SK-N-SH treated with all-trans-retinoic acid at 6 μM for 48 hours (cell line): ENCODE results near the gene GTF2F1.

Experiments
- ATAC-seq: fragments of 200-7000 bp; cut with Tn5 transposase; 3 replicates; pipeline ENCODE4 v1.9.1; 2020; ENCODE audit warnings: mild to moderate bottlenecking, moderate library complexity
- ARNTL ChIP-seq: fragments of 450-650 bp; formaldehyde crosslinking; IDR thresholded peaks from 2 replicates; pipeline ENCODE4 v1.5.0; 2020; ENCODE audit warnings: low read depth, mild to moderate bottlenecking, moderate library complexity, borderline replicate concordance
- BACH2 ChIP-seq: fragments of 250-450 bp; sonication (Bioruptor Pico); IDR thresholded peaks from 2 replicates; pipeline ENCODE4 v1.9.0; 2021; ENCODE audit warnings: mild to moderate bottlenecking, borderline replicate concordance
- CREB5 ChIP-seq: fragments of 250-450 bp; sonication (Bioruptor Pico); IDR thresholded peaks from 2 replicates; pipeline ENCODE4 v1.5.1; 2020; ENCODE audit warnings: low read depth, mild to moderate bottlenecking, moderate library complexity
- CSDC2 ChIP-seq: fragments of 250-450 bp; sonication (Bioruptor Pico); IDR thresholded peaks from 2 replicates; pipeline ENCODE4 v1.5.0; 2020; ENCODE audit warnings: mild to moderate bottlenecking, moderate library complexity
- CSRNP3 ChIP-seq: fragments of 250-450 bp; sonication (Bioruptor Pico); IDR thresholded peaks from 2 replicates; pipeline ENCODE4 v1.5.1; 2021; ENCODE audit warnings: mild to moderate bottlenecking, moderate library complexity
- ESRRG ChIP-seq: fragments of 250-450 bp; sonication (Bioruptor Pico); IDR thresholded peaks from 2 replicates; pipeline ENCODE4 v1.6.1; 2021; ENCODE audit warnings: mild to moderate bottlenecking
- GLIS3 ChIP-seq: fragments of 250-450 bp; sonication (Bioruptor Pico); IDR thresholded peaks from 2 replicates; pipeline ENCODE4 v1.5.0; 2020; ENCODE audit warnings: mild to moderate bottlenecking, moderate library complexity
- OSR1 ChIP-seq: fragments of 250-450 bp; sonication (Bioruptor Pico); IDR thresholded peaks from 2 replicates; pipeline ENCODE4 v1.8.0; 2022; ENCODE audit warnings: moderate library complexity, mild to moderate bottlenecking, inconsistent platforms
- PATZ1 ChIP-seq: fragments of 250-450 bp; sonication (Bioruptor Pico); IDR thresholded peaks from 2 replicates; pipeline ENCODE4 v1.8.0; 2020; ENCODE audit warnings: mild to moderate bottlenecking, moderate library complexity, borderline replicate concordance
- POU6F1 ChIP-seq: fragments of 250-450 bp; sonication (Bioruptor Pico); IDR thresholded peaks from 2 replicates; pipeline ENCODE4 v1.8.0; 2021; ENCODE audit warnings: low read depth, mild to moderate bottlenecking, moderate library complexity, borderline replicate concordance
- PPARA ChIP-seq: fragments of 250-450 bp; sonication (Bioruptor Pico); IDR thresholded peaks from 2 replicates; pipeline ENCODE4 v1.5.0; 2020; ENCODE audit warnings: mild to moderate bottlenecking, borderline replicate concordance
- RARB ChIP-seq: fragments of 250-450 bp; sonication (Bioruptor Pico); IDR thresholded peaks from 2 replicates; pipeline ENCODE4 v1.8.0; 2021; ENCODE audit warnings: mild to moderate bottlenecking, moderate library complexity
- SNAI2 ChIP-seq: fragments of 250-450 bp; sonication (Bioruptor Pico); IDR thresholded peaks from 2 replicates; pipeline ENCODE4 v1.5.0; 2020; ENCODE audit warnings: mild to moderate bottlenecking, moderate library complexity
- TCF4 ChIP-seq: fragments of 250-450 bp; sonication (Bioruptor Pico); IDR thresholded peaks from 2 replicates; pipeline ENCODE4 v1.8.0; 2021; ENCODE audit warnings: mild to moderate bottlenecking, moderate library complexity, borderline replicate concordance
- TSHZ2 ChIP-seq: fragments of 250-450 bp; sonication (Bioruptor Pico); IDR thresholded peaks from 2 replicates; pipeline ENCODE4 v1.5.0; 2020; ENCODE audit warnings: mild to moderate bottlenecking, moderate library complexity
- ZC3H10 ChIP-seq: fragments of 250-450 bp; sonication (Bioruptor Pico); IDR thresholded peaks from 2 replicates; pipeline ENCODE4 v1.5.1; 2021; ENCODE audit warnings: mild to moderate bottlenecking, moderate library complexity
- ZFP3 ChIP-seq: fragments of 250-450 bp; sonication (Bioruptor Pico); IDR thresholded peaks from 2 replicates; pipeline ENCODE4 v1.5.0; 2020; ENCODE audit warnings: mild to moderate bottlenecking, moderate library complexity
- ZFP30 ChIP-seq: fragments of 450-650 bp; formaldehyde crosslinking; IDR thresholded peaks from 2 replicates; pipeline ENCODE4 v1.5.0; 2022; ENCODE audit warnings: mild to moderate bottlenecking, moderate library complexity
- ZNF565 ChIP-seq: fragments of 450-650 bp; formaldehyde crosslinking; conservative IDR thresholded peaks from 2 replicates; pipeline ENCODE4 v1.5.0; 2020; ENCODE audit warnings: low read depth, mild to moderate bottlenecking, moderate library complexity
- ZNF70 ChIP-seq: fragments of 450-650 bp; formaldehyde crosslinking; IDR thresholded peaks from 2 replicates; pipeline ENCODE4 v1.5.0; 2020; ENCODE audit warnings: mild to moderate bottlenecking, moderate library complexity
- ZNF8 ChIP-seq: fragments of 450-650 bp; formaldehyde crosslinking; IDR thresholded peaks from 2 replicates; pipeline ENCODE4 v1.5.0; 2020; ENCODE audit warnings: mild to moderate bottlenecking, moderate library complexity

The GTF2F1 gene

GRCh38 chr19:6375411-6376010, 17.5 kb downstream of the GTF2F1 start, which contains the start of gene PSPN:
Gene PSPN (minus strand): TSS chr19:6375933. CDS start chr19:6375849, 84 bp downstream.
- TF ChIP-seq ZNF8 (CRISPR knock-in tag): no peak
- no peak for TF ChIP-seq OSR1 (CRISPR knock-in tag)
- TF ChIP-seq ZNF565 (CRISPR knock-in tag): no peak
- no peak for TF ChIP-seq ARNTL (CRISPR knock-in tag)
- no peak for TF ChIP-seq ZFP3
- no peak for ATAC-seq

GRCh38 chr19:6374711-6375410, 18.1 kb downstream of the GTF2F1 start:
- no peak for TF ChIP-seq CREB5 (CRISPR knock-in tag)
- no peak for TF ChIP-seq SNAI2 (CRISPR knock-in tag)
- TF ChIP-seq PPARA (CRISPR knock-in tag): no peak
- TF ChIP-seq BACH2 (CRISPR knock-in tag): no peak
- no peak for TF ChIP-seq ZNF70 (CRISPR knock-in tag)
- TF ChIP-seq ZC3H10 (CRISPR knock-in tag): no peak
- TF ChIP-seq ZNF565 (CRISPR knock-in tag): no peak
- TF ChIP-seq GLIS3 (CRISPR knock-in tag): no peak
- no peak for TF ChIP-seq POU6F1 (CRISPR knock-in tag)
- TF ChIP-seq ZNF8 (CRISPR knock-in tag): no peak
- TF ChIP-seq ESRRG (CRISPR knock-in tag): no peak
- TF ChIP-seq CSRNP3 (CRISPR knock-in tag): no peak
- TF ChIP-seq ZFP30 (CRISPR knock-in tag): no peak
- TF ChIP-seq CSDC2 (CRISPR knock-in tag): no peak
- no peak for TF ChIP-seq TSHZ2
- no peak for TF ChIP-seq PATZ1 (CRISPR knock-in tag)
- no peak for TF ChIP-seq ZFP3
- no peak for TF ChIP-seq RARB (CRISPR knock-in tag)
- no peak for TF ChIP-seq TCF4 (CRISPR knock-in tag)
- TF ChIP-seq OSR1 (CRISPR knock-in tag): no peak
- no peak for ATAC-seq
